Mucosa of rectum (tissue), 2 donors: ENCODE results near the gene C3AR1.
"Not testable (repeated sequence)": the region's sequence is repeated elsewhere in the genome, so short reads cannot be mapped to it uniquely, and the experiment has no call there.

Experiments used
- H3K27ac ChIP-seq, 2 donors: one replicate each; pipeline ENCODE4 v1.7.0; 2013; ENCODE audit warnings: inconsistent platforms in 2 of 2, low read depth in 2 of 2, low read length in 2 of 2
- H3K27me3 ChIP-seq, 2 donors: one replicate each; pipeline ENCODE4 v1.7.0; 2013; ENCODE audit warnings: low read length in 2 of 2; ENCODE audit not compliant: control insufficient read depth in 2 of 2, insufficient read depth in 2 of 2
- H3K36me3 ChIP-seq, 2 donors: one replicate each; pipeline ENCODE4 v1.7.0; 2013; ENCODE audit warnings: low read length in 2 of 2; ENCODE audit not compliant: control insufficient read depth in 2 of 2, insufficient read depth in 2 of 2
- H3K4me1 ChIP-seq, 2 donors: one replicate each; pipeline ENCODE4 v1.7.0; 2013; ENCODE audit warnings: low read length in 2 of 2, mild to moderate bottlenecking in 1 of 2; ENCODE audit not compliant: control insufficient read depth in 2 of 2, insufficient read depth in 2 of 2
- H3K4me3 ChIP-seq, 2 donors: one replicate each; pipeline ENCODE4 v1.7.0; 2013; ENCODE audit warnings: low read length in 2 of 2
- H3K9ac ChIP-seq, 2 donors: one replicate each; pipeline ENCODE4 v1.7.0; 2013; ENCODE audit warnings: low read length in 2 of 2, low read depth in 1 of 2, mild to moderate bottlenecking in 1 of 2
- H3K9me3 ChIP-seq, 2 donors: one replicate each; pipeline ENCODE4 v1.7.0; 2013; ENCODE audit warnings: low read length in 2 of 2; ENCODE audit not compliant: control insufficient read depth in 2 of 2
- donor health status: healthy.
- donor health status: Normal muscosa, but diverticular disease.

C3AR1 gene

DNA sequence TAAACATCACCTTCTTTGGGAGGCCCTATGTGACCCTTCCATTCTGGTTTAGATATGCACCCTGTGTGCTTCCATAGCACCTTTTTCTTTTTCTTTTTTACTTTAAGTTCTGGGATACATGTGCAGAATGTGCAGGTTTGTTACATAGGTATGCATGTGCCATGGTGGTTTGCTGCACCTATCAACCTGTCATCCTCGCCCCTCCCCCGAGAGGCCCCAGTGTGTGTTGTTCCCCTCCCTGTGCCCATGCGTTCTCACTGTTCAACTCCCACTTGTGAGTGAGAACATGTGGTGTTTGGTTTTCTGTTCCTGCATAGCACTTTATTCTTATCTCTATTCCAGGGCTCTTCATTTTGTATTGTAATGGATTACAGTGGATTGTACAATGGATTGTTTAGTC lies 18.2 kb upstream of the C3AR1 start:
- not testable (repeated sequence) for H3K27ac ChIP-seq

DNA sequence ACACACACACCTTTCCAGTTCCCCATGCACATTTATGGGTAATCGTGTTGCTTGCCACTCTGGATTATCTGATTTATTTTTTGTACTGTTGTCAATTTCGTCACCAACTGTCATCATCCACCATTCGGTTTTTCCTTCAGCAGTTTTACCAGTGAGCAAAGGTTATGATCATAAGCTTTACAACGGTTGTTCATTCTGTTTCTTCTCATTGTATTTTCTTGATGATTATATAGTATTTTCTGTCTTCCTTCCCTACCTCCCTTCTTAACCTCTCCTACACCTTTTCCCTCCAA lies 16.6 kb upstream of the C3AR1 start:
- H3K9me3 ChIP-seq, result no peaks in the 10 kb centered on the region
- H3K4me3 ChIP-seq, result peak overlapping the region; percentile 100
- H3K27ac ChIP-seq, result peak overlapping the region; percentile 88 to 95
- H3K4me1 ChIP-seq, result peaks cover 15% of the 10 kb centered on the region in 2 donors
- peak overlapping the region; percentile 98 to 100 for H3K9ac ChIP-seq
- no peaks in the 10 kb centered on the region for H3K27me3 ChIP-seq
- H3K36me3 ChIP-seq, result peaks cover 0 to 2% of the 10 kb centered on the region in 2 donors

More for the DNA sequence above, 18.2 kb upstream of the C3AR1 start:
- H3K27me3 ChIP-seq, H3K9me3 ChIP-seq, H3K9ac ChIP-seq, H3K36me3 ChIP-seq, H3K4me3 ChIP-seq: not testable (repeated sequence)
- peaks cover 15% of the 10 kb centered on the region in 2 donors for H3K4me1 ChIP-seq

DNA sequence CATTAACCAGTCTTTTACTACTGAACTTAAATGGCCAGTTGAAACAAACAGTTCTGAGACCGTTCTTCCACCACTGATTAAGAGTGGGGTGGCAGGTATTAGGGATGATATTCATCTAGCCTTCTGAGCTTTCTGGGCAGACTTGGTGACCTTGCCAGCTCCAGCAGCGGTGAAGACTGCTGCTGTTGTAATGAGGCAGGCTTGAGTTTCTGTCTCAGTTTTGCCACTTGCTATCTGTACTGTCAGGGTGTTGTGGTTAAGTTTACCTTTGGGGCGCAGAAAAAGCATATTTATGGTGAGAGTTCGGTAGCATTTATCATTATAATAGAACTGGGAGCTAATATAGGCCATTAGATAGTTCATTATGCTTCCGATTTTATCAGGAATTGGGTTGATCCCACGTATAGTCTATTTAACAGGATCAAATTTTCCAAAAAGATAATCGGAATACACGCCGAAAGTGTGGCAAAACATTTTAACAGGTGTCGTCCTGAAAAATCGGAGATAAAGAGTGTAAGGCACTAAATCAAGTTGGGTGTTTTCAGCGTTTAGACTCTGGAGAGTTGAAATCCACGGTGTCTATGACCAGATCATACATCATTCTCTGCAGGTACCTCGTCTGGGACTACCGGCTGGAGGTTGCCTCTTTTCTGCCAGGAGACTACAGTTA lies 15.2 kb upstream of the C3AR1 start:
- H3K9ac ChIP-seq, result peak overlapping the region; percentile 98 to 100
- H3K4me3 ChIP-seq, result peak overlapping the region; percentile 100
- peaks cover 15% of the 10 kb centered on the region in 2 donors for H3K4me1 ChIP-seq
- no peaks in the 10 kb centered on the region for H3K27me3 ChIP-seq
- peak overlapping the region; percentile 88 to 95 for H3K27ac ChIP-seq
- peaks cover 0 to 2% of the 10 kb centered on the region in 2 donors for H3K36me3 ChIP-seq
- no peaks in the 10 kb centered on the region for H3K9me3 ChIP-seq

DNA sequence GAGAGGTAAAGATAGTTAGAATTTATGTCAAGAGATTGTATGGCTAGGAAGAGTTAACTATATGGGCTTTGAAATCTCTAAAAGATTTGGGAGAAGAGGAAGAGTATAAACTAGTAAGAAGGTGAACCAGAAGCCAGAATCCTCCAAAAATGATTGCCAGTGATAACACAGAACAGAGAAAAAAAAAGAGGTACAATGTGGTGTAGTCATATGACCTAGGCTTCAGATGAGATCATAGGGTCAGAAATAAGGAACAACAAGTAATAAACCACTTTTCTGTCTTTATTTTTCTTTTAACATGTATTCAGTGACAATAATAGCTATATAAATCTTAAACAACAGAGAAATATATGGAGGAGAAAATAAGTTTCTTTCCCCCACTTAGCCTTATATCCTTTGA lies 14.0 kb upstream of the C3AR1 start:
- H3K36me3 ChIP-seq, result no peaks in the 10 kb centered on the region
- no peak overlapping the region for H3K27ac ChIP-seq
- no peaks in the 10 kb centered on the region for H3K9me3 ChIP-seq
- H3K9ac ChIP-seq, result no peak overlapping the region
- no peaks in the 10 kb centered on the region for H3K27me3 ChIP-seq
- no peak overlapping the region for H3K4me3 ChIP-seq
- H3K4me1 ChIP-seq, result peaks cover 15% of the 10 kb centered on the region in 2 donors

DNA sequence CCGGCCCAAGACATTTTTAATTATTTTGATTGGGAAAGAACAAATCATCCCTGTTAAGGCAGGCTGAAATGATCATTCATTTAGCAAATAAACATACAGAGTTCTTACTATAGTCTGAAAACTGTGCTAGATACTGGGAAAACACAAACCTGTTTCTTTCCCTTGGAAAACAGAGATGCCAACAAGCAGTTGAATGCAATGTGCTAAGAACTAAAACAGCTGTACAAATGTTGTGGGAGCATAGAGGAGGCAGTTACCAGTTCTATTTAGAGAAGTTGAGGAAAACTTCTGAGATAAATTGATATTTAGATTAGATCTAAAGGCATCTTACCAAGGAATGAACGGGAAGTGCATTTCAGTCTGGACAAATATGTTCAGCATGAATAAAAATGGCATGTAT lies 12.8 kb upstream of the C3AR1 start:
- H3K9ac ChIP-seq, result no peak overlapping the region
- peaks cover 13% of the 10 kb centered on the region in 2 donors for H3K4me1 ChIP-seq
- H3K27me3 ChIP-seq, result no peaks in the 10 kb centered on the region
- H3K4me3 ChIP-seq, result no peak overlapping the region
- H3K36me3 ChIP-seq, result no peaks in the 10 kb centered on the region
- H3K9me3 ChIP-seq, result no peaks in the 10 kb centered on the region
- H3K27ac ChIP-seq, result no peak overlapping the region

DNA sequence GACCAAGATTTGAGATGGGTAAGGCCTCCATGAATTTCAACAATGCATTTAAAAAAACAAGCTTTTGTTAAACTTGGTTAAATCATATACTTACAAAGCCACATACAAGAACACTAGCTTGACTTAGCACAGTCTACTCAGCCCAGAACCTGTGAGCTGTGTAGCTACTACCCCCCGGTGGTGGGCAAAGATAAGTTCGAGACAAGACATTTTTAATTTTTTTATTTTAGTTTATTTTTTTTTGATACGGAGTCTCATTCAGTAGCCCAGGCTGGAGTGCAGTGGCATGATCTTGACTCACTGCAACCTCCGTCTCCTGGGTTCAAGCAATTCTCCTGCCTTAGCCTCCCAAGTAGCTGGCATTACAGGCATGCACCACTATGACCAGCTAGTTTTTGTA lies 12.2 kb upstream of the C3AR1 start:
- H3K4me1 ChIP-seq, result peaks cover 8 to 11% of the 10 kb centered on the region in 2 donors
- no peak overlapping the region for H3K9ac ChIP-seq
- no peaks in the 10 kb centered on the region for H3K9me3 ChIP-seq
- no peaks in the 10 kb centered on the region for H3K27me3 ChIP-seq
- no peak overlapping the region for H3K27ac ChIP-seq
- no peaks in the 10 kb centered on the region for H3K36me3 ChIP-seq
- no peak overlapping the region for H3K4me3 ChIP-seq

DNA sequence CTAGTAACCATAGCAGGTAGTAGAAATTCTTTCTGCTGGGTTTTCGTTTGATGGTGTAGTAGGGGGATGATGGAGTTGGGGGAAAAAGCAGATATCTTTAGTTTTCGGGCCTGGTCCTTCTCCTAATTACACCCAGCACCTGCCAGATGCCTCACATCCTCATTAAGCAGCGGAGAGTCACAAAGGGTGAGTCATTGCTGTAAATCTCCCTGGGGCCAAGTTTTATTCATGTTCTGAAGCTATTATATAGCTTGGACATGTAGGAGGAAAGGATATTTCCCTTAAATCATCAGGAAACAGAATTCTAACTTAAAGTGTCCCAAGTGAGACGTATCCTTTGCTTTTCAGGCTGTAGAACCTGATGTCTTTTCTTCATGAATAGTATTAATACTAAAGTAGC lies 11.0 kb upstream of the C3AR1 start:
- Histone ChIP-seq H3K9ac (no peak overlapping the region), H3K27me3 (no peaks in the 10 kb centered on the region), H3K9me3 (no peaks in the 10 kb centered on the region), H3K4me3 (no peak overlapping the region), H3K27ac (no peak overlapping the region), H3K36me3 (no peaks in the 10 kb centered on the region), H3K4me1 (peaks cover 0 to 4% of the 10 kb centered on the region in 2 donors)

DNA sequence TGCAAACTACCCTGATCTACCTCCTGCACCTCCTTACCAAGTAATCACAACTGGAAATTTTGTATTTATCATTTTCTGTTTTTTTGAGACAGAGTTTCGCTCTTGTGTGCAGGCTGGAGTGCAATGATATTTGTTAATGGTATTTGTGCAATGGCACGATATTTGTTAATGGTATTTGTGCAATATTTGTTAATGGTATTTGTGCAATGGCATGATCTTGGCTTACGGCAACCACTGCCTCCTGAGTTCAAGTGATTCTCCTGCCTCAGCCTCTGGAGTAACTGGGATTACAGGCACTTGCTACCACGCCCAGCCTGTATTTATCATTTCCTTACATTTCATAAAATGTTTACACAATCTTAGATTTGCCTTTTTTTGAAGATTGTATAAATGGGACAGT lies 10.2 kb upstream of the C3AR1 start:
- Histone ChIP-seq H3K36me3 (no peaks in the 10 kb centered on the region), H3K27ac (no peak overlapping the region), H3K4me3 (no peak overlapping the region), H3K27me3 (no peaks in the 10 kb centered on the region), H3K9ac (no peak overlapping the region), H3K4me1 (peaks cover 0 to 3% of the 10 kb centered on the region in 2 donors), H3K9me3 (no peaks in the 10 kb centered on the region)

DNA sequence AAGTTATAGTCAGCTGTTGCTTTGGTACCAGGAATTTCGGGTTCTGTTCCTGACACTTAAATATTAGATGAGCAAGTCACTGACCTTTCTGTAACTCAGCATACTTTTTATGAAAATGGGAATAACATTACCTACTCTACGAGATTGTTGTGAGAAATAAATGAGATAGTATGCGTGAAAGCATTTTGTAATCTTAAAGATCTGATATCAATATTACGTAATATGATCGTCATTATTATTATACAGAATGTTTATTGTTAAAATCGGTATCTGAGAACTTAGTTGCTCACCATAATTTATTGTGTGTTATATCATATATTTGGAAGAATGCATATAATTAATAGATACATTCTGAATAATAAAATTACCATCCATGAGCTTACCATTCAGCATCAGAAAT lies 9.8 kb upstream of the C3AR1 start:
- H3K36me3 ChIP-seq, result no peaks in the 10 kb centered on the region
- H3K27me3 ChIP-seq, result no peaks in the 10 kb centered on the region
- no peaks in the 10 kb centered on the region for H3K4me1 ChIP-seq
- no peak overlapping the region for H3K27ac ChIP-seq
- H3K9me3 ChIP-seq, result no peaks in the 10 kb centered on the region
- no peak overlapping the region for H3K4me3 ChIP-seq
- H3K9ac ChIP-seq, result no peak overlapping the region

DNA sequence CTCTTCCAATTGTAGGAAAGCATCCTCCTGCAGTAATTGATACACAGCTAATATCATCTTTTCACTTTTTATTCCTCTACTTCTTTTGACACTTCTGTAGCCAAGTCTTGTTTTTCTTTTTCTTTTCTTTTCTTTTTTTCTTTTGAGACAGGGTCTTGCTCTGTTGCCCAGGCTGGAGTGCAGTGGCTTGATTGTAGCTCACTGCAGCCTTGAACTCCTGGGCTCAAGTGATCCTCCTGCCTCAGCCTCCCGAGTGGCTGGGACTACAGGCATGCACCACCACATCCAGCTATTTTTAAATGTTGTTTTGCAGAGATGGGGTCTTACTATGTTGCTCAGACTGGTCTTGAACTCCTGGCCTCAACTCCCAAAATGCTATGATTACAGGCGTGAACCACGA lies 5.7 kb upstream of the C3AR1 start:
- not testable (repeated sequence) for H3K4me3 ChIP-seq, H3K9ac ChIP-seq, H3K27ac ChIP-seq, H3K4me1 ChIP-seq, H3K9me3 ChIP-seq, H3K27me3 ChIP-seq, H3K36me3 ChIP-seq

DNA sequence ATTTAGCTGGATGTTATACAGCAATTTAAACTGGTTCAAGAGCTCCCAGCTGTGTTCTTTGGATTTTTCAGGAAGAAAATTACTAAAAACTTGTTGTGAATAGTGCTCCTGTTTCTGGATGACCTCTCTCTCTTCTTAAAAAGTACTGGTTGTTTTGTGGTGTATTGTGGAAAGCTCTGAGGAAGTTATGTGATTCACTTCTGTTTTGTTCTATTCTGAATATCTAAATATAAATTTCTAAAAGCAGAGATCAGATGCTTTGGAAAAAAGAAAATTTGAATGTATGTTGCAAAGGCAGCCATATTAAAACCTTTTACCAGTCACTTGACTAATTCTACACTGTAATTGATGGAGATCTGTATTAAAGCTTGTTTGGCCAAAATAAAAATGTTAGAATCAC lies 3.4 kb upstream of the C3AR1 start:
- Histone ChIP-seq H3K36me3 (no peaks in the 10 kb centered on the region), H3K9me3 (no peaks in the 10 kb centered on the region), H3K4me3 (no peak overlapping the region), H3K4me1 (no peaks in the 10 kb centered on the region), H3K9ac (no peak overlapping the region), H3K27me3 (no peaks in the 10 kb centered on the region), H3K27ac (no peak overlapping the region)
